Stomach (tissue), 9 donors: Measurements from ENCODE around the gene CPE. TPM values are rescaled to one million over a fixed set of nuclear protein-coding genes. Genes with fewer than 3 reads are reported as not detected.

Source experiments
- DNase-seq, 2 donors: peaks; one replicate each; pipeline versions ENCODE4 v3.0.0 to v3.0.0-alpha.2; 2013 to 2019
- H3K27ac ChIP-seq, 5 donors: fragments of 200-600 bp in 4 of 5; sonication (generic) in 4 of 5; one replicate each; pipeline ENCODE4 v1.5.1; 2013 to 2019; ENCODE audit warnings: mild to moderate bottlenecking in 1 of 5, moderate library complexity in 1 of 5
- H3K27me3 ChIP-seq, 3 donors: fragments of 200-600 bp; sonication (generic); one replicate each; pipeline ENCODE4 v1.5.1; 2017 to 2019; ENCODE audit warnings: mixed run types in 1 of 3
- H3K36me3 ChIP-seq, 4 donors: fragments of 200-600 bp; sonication (generic); 1 replicate in 3 of 4; 2 replicates in 1 of 4; pipeline ENCODE4 v1.5.1; 2016 to 2019
- H3K4me1 ChIP-seq, 4 donors: fragments of 200-600 bp; sonication (generic); one replicate each; pipeline ENCODE4 v1.5.1; 2016 to 2019
- H3K4me3 ChIP-seq, 4 donors: fragments of 200-600 bp; sonication (generic) in 3 of 4; one replicate each; pipeline ENCODE4 v1.5.1; 2016 to 2019; ENCODE audit warnings: mild to moderate bottlenecking in 1 of 4
- H3K9me3 ChIP-seq, 4 donors: fragments of 200-600 bp; sonication (generic); one replicate each; pipeline ENCODE4 v1.5.1; 2016 to 2019
- EP300 ChIP-seq: sonication (generic); formaldehyde crosslinking; IDR thresholded peaks from one replicate; pipeline ENCODE4 v1.6.1; 2017; ENCODE audit warnings: antibody characterized with exemption
- POLR2A ChIP-seq, 4 donors: fragments of 450-650 bp; IDR thresholded peaks; one replicate each; pipeline ENCODE4 v1.6.1; 2016; ENCODE audit warnings: antibody characterized with exemption in 4 of 4, control low read depth in 2 of 4, mild to moderate bottlenecking in 1 of 4, moderate library complexity in 1 of 4
- POLR2AphosphoS5 ChIP-seq, 3 donors: sonication (generic); formaldehyde crosslinking; IDR thresholded peaks; one replicate each; pipeline ENCODE4 v1.6.1; 2016; ENCODE audit warnings: antibody characterized with exemption in 3 of 3
- WGBS, 5 donors: extraction: QIAGEN DNeasy Blood & Tissue Kit in 3 of 5; methylation state at CpG; one replicate each; pipeline versions ENCODE4 v1.1.5 to v1.1.7; 2013 to 2018; 5-methylcytosine and 5-hydroxymethylcytosine counted together
- intact Hi-C: fragments of 100-400 bp; cut with DNase I; formaldehyde crosslinking; loops from one replicate; pipeline ENCODE4 v1.15.1; 2023; ENCODE audit warnings: low total_unique reads
- polyA plus RNA-seq, 3 donors: library from polyadenylated mRNA; stranded (reverse); fragments of 200-250 nt; gene quantifications; one replicate each; pipeline ENCODE4 v1.2.3, GENCODE V29; 2013
- total RNA-seq, 5 donors: library from RNA; depleted of rRNA; stranded (reverse); fragments of >200 nt; gene quantifications; one replicate each; pipeline versions ENCODE4 v1.1.0 to v1.2.3, GENCODE V29; 2014 to 2016
- TF ChIP-seq, protein P1 (sequence below), 7 experiments: fragments of 450-650 bp in 4 of 7; fragments of 200-600 bp in 3 of 7; sonication (generic) in 3 of 7; IDR thresholded peaks; one replicate each; pipeline ENCODE4 v1.5.1; 2016 to 2019; ENCODE audit warnings: antibody characterized with exemption in 7 of 7, control low read depth in 2 of 7, mild to moderate bottlenecking in 1 of 7
- donor health status: healthy with polysubstance abuse.
- donor health status: Bipolar disorder and iron deficiency.
- donor health status: healthy.

CPE gene
- total and polyA plus RNA-seq, 8 donors: 8.8 to 143 (median 30.4) TPM

GRCh38 chr4:165415910-165416309 is 37.1 kb downstream of the CPE start:
- TF ChIP-seq EP300 (no peak), POLR2AphosphoS5 (IDR thresholded peaks at IDR 0.05) (no peak), POLR2A (IDR thresholded peaks at IDR 0.05) (no peak)
- TF ChIP-seq, protein P1, sequence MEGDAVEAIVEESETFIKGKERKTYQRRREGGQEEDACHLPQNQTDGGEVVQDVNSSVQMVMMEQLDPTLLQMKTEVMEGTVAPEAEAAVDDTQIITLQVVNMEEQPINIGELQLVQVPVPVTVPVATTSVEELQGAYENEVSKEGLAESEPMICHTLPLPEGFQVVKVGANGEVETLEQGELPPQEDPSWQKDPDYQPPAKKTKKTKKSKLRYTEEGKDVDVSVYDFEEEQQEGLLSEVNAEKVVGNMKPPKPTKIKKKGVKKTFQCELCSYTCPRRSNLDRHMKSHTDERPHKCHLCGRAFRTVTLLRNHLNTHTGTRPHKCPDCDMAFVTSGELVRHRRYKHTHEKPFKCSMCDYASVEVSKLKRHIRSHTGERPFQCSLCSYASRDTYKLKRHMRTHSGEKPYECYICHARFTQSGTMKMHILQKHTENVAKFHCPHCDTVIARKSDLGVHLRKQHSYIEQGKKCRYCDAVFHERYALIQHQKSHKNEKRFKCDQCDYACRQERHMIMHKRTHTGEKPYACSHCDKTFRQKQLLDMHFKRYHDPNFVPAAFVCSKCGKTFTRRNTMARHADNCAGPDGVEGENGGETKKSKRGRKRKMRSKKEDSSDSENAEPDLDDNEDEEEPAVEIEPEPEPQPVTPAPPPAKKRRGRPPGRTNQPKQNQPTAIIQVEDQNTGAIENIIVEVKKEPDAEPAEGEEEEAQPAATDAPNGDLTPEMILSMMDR (IDR thresholded peaks at IDR 0.05): no peak
- intact Hi-C loops: no loop called here
- H3K4me1 ChIP-seq: no peaks in the 10 kb centered on the region
- H3K36me3 ChIP-seq: no peaks in the 10 kb centered on the region
- H3K9me3 ChIP-seq: no peaks in the 10 kb centered on the region
- no peak overlapping the region for H3K27ac ChIP-seq
- H3K4me3 ChIP-seq: no peak overlapping the region
- no peak for DNase-seq
- 79 to 91% (median 83%) methylated on average over 10 of the region's 10 CpGs for WGBS, 5 donors
- H3K27me3 ChIP-seq: no peaks in the 10 kb centered on the region

- no peak for DNase-seq
- no peak overlapping the region for H3K4me3 ChIP-seq
- no peaks in the 10 kb centered on the region for H3K36me3 ChIP-seq
- WGBS, 5 donors: 36 to 64% (median 48%) methylated on average over 1 of the region's 1 CpG
- H3K27me3 ChIP-seq: no peaks in the 10 kb centered on the region
- H3K27ac ChIP-seq: no peak overlapping the region
- H3K9me3 ChIP-seq: no peaks in the 10 kb centered on the region
- H3K4me1 ChIP-seq: no peaks in the 10 kb centered on the region
- no peak for TF ChIP-seq POLR2AphosphoS5 (IDR thresholded peaks at IDR 0.05)
- no peak for TF ChIP-seq POLR2A (IDR thresholded peaks at IDR 0.05)
- no peak for TF ChIP-seq EP300
- TF ChIP-seq, protein P1 (IDR thresholded peaks at IDR 0.05): no peak
- intact Hi-C loops: no loop called here
These were observed 39.3 kb downstream of the CPE start for GRCh38 chr4:165418073-165418472.

DNA sequence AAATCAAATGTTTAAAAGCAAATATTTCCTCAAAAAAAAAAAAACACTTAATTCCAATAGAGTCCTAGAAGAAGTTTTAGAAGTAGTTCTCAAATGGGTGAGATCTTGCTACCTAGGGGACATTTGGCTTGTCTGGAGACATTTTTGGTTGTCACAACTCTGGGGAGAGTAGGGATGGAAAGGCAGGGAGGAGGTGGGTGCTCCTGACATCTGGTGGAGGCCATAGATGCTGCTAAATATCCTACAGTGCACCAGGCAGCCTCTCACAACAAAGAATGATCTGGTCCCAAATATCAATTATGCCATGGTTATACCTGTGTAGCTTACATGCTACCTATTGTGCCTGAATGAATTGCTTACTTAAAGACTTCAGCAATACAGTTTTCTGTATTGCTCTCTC is 46.8 kb downstream of the CPE start:
- no peak for DNase-seq
- Histone ChIP-seq H3K27me3 (no peaks in the 10 kb centered on the region), H3K4me3 (no peak overlapping the region), H3K4me1 (no peaks in the 10 kb centered on the region), H3K36me3 (no peaks in the 10 kb centered on the region), H3K9me3 (peaks cover 0 to 4% (median 2%) of the 10 kb centered on the region in 4 donors), H3K27ac (no peak overlapping the region)
- intact Hi-C loops: no loop called here
- TF ChIP-seq POLR2AphosphoS5 (IDR thresholded peaks at IDR 0.05) (no peak), EP300 (no peak), POLR2A (IDR thresholded peaks at IDR 0.05) (no peak)
- TF ChIP-seq, protein P1 (IDR thresholded peaks at IDR 0.05): no peak

GRCh38 chr4:165426331-165426730 is 47.5 kb downstream of the CPE start:
- TF ChIP-seq EP300 (no peak), POLR2A (IDR thresholded peaks at IDR 0.05) (no peak), POLR2AphosphoS5 (IDR thresholded peaks at IDR 0.05) (no peak)
- TF ChIP-seq, protein P1 (IDR thresholded peaks at IDR 0.05): no peak
- intact Hi-C loops: no loop called here

More at GRCh38 chr4:165426331-165426730, 47.5 kb downstream of the CPE start:
- Histone ChIP-seq H3K4me1 (no peaks in the 10 kb centered on the region), H3K27me3 (no peaks in the 10 kb centered on the region), H3K27ac (no peak overlapping the region), H3K36me3 (no peaks in the 10 kb centered on the region), H3K9me3 (peaks cover 0 to 4% (median 2%) of the 10 kb centered on the region in 4 donors), H3K4me3 (no peak overlapping the region)
- no peak for DNase-seq
- WGBS, 5 donors: 62 to 90% (median 82%) methylated on average over 1 of the region's 1 CpG
